AML-193 (cell line): Measurements from ENCODE around the gene NSUN3.

ENCODE experiments used
- DNase-seq, 2 experiments: peaks; one replicate each; lab custom pipeline; 2025; lab: John Stamatoyannopoulos, UW

NSUN3 gene

DNA sequence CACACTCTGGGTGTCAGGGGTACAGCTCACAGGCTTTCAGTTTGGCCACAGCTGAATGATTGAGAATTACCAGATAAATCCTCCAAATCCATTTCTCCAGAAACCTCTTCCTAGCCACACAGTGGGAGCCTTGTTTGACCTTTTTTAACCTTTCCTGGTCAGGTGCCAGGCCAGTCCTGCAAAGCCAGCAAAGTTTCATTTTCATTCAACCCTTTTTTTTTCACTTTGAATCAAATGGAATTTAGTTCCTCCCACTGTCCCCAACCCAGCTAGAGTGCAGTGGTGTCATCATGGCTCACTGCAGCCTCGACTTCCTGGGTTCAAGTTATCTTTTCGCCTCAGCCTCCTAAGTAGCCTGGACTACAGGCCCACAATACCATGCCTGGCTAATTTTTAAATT lies 67.8 kb downstream of the NSUN3 start:
- DNase-seq: no peak

- DNase-seq: no peak
These were observed 69.9 kb downstream of the NSUN3 start for GRCh38 chr3:94132777-94133176.

DNA sequence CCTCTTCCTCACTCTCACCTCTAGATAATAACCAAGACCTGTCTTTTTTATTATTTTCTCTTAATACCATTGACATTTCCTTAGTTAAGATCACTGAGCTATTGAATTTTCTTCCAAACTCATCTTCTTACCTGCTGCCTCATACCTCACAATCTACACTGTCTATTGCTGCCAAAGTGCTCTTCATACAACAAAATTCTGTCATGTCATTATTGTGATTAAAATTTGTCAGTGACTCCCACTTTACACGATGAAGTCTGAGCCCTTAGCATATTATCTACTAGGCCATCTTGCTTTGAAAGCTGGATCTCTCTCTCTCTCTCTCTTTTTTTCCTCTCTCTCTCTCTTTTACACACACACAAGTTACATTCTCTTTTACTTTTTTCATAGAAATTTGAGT lies 73.3 kb downstream of the NSUN3 start:
- DNase-seq: no peak

- DNase-seq: no peak
These were observed 74.5 kb downstream of the NSUN3 start for GRCh38 chr3:94137377-94137776.

GRCh38 chr3:94146455-94146854 lies 83.6 kb downstream of the NSUN3 start:
- DNase-seq: no peak

GRCh38 chr3:94147012-94147411 lies 84.2 kb downstream of the NSUN3 start:
- DNase-seq: no peak

DNA sequence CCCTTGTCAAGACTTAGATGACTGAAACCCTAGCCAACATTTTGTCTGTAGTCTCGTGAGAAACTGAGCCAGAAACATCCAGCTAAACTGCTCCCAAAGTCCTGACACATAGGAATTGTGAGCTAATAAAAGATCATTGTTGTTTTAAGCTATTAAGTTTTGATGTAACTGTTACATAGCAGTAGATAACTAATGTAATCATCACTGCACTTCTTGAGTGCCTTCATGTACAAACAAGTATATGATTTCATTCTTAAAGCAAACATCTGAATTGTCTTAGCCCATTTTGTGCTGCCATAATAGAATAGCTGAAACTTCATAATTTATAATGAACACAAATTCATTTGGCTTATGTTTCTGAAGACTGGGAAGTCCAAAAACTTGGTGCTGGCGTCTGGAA lies 87.3 kb downstream of the NSUN3 start:
- DNase-seq: no peak

- DNase-seq: no peak
These were observed 93.8 kb downstream of the NSUN3 start for GRCh38 chr3:94156626-94157025.

GRCh38 chr3:94158512-94158911 lies 95.7 kb downstream of the NSUN3 start:
- DNase-seq: no peak

DNA sequence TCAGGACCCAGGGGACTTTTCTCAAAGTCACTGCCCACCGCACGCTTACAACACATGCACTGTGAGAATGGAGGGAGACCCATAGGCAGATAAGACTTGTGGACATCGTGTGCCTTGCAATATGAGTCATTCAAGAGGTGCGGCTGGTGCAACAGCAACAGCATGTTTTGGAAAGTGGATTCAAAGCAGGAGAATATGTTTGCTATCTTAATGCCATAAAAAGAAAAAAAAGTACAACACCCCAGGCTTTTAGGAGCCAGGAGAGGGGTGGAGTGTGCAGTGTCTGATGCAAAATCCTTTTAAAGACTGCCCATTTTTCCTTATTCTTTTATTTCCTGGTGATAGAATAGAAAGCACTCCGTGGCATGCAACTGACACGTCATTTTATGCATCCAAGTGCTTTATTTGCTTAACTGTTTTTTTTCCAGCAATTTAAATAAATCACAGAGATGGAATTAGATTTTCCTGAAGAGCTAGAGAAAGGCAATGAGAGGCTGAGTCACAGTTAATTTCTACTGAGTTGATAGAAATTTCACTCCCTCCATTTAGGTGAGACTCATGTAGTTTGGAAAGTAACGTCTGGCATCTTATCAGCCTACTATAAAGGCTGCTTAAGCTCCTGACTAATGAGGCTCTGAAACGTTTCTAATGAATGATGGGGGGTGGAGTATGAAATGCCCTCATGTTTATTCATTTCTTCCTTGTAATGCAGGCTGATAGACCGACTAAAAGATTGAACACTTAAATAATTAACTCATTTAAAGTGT lies 96.4 kb downstream of the NSUN3 start:
- no peak for DNase-seq

DNA sequence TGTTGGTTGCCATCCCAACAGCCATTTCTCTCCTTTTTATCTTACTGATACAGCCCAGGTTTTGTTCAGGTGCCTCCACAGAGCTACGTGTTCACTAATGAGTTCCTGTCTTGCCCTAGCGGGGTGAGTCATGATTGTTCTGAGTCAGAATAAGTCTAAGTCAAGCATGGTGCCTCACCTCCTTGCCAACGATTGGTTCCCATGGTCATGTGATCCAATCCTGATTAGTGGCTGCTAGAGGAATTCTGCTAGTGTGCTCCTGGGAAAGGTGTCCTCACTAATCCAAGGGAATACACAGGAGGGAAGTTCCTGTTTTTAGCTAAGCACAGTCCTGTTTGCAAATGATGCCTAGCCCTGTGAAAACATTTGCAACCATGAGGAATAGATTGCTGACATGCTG lies 99.8 kb downstream of the NSUN3 start:
- DNase-seq: no peak

DNA sequence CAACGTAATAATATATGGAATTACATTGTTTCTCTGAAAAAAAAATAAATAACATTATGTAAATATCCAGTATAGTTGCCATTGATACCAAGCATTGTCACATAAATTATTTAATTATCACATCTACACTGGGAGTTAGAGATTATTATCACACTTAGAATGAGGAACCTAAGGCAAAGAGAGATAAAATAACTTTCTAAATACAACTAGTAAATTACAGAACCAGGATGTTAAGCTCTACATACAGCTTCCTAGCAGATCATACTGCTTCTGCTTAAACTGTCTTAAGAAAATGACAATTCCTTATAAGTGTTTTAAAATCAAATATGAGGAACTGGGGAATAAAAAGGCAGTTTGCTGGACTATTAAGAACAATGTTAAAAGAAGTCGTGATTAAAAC lies 104.5 kb downstream of the NSUN3 start:
- DNase-seq: no peak

DNA sequence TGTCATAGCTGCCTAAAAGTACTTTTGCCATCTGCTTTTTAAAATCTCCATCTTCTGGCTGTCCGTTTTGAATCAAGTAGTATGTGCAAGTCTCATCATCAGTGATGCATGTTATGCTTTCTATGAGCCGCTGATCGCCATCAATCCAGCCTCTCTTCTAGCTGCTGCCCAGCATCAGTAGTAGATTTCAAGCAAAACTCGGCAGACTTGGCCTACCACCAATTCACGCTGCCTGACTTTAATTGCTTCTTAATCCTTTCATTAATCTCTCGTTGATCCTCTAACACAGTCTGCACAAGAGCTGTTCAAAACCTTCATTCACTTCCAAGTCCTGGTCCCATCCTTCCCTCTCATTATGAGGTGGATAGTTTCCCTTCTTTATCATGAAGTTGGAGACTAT lies 104.9 kb downstream of the NSUN3 start:
- DNase-seq: no peak

- DNase-seq: no peak
These were observed 109.1 kb downstream of the NSUN3 start for GRCh38 chr3:94171954-94172353.

- DNase-seq: no peak
These were observed 109.9 kb downstream of the NSUN3 start for GRCh38 chr3:94172695-94173310.

GRCh38 chr3:94173673-94174434 lies 111.0 kb downstream of the NSUN3 start:
- no peak for DNase-seq

GRCh38 chr3:94175677-94176076 lies 112.8 kb downstream of the NSUN3 start:
- DNase-seq: no peak

DNA sequence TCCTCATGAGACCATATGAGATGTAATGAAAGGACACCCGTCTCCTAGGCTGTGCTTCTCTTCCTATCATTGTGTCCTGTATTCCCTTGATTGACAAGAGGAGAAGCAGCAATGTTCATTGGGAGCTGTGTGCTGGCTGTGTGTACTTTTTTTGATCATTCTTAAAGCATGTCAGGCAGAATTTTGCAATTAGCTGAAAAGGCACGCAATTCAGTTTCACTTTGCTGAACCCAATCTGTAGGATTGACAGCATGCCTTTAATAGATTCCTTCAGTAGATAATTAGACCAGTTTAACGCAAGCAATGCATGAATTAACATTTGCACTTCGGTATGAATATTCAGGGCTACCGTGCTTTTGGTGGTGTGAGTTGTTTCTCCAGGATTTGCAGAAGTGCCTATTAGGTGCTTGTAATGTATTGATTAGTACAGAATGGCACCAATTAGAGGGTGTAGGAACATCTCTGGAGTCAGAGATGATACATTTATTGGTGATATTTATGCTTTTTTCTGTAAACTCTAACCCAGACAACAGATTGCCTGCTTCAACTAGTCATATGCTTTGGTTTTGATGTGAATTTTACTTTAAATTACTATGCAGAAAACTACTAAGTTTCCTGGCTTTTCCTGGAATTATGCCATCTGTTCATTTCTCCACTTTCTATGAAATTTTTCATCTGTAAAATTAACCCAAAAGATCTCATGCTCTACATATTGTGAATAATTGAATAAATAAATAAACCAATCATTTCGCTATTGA lies 114.3 kb downstream of the NSUN3 start:
- no peak for DNase-seq
